Stimulated activated CD8-positive, alpha-beta memory T cell treated with anti-CD3 and anti-CD28 coated beads, Interleukin-15, amount 100 ng/mL, for 1 hour (primary cell): ENCODE measurements around the gene ARHGAP12.
"Not testable (repeated sequence)": the region's sequence is repeated elsewhere in the genome, so short reads cannot be mapped to it uniquely, and the experiment has no call there.

Experiments used
- DNase-seq: peaks from one replicate; pipeline ENCODE4 v3.0.0-alpha.2; 2020; ENCODE audit warnings: low read depth

ARHGAP12 gene

DNA sequence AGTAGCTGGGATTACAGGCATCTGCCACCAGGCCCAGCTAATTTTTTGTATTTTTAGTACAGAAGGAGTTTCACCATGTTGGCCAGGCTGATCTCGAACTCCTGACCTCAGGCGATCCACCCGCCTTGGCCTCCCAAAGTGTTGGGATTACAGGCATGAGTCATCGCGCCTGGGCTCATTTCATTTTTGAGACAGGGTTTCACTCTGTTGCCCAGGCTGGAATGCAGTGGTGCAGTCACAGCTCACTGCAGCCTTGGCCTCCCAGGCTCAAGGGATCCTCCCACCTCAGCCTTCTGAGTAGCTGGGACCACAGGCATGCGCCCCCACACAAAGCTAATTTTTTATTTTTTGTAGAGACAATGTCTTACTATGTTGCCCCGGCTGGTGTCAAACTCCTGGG, 159.7 kb downstream of the ARHGAP12 start:
- not testable (repeated sequence) for DNase-seq

DNA sequence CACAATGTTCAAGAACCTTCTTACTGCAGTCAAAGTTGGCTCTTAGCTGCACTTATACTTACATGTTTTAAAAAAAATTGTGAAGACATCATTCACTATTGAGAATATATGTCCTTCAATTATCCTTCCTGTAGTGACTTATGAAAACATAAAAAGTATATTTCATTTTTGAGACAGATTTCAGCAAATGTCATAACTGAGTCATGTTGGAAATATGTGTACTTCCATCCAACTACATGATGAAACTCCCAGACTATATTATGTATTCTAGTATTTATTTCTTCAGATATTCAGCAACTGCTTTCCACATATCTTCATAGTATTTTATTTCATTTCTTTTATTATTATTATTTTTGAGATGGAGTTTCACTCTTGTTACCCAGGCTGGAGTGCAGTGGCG, 160.2 kb downstream of the ARHGAP12 start:
- DNase-seq = no peak

DNA sequence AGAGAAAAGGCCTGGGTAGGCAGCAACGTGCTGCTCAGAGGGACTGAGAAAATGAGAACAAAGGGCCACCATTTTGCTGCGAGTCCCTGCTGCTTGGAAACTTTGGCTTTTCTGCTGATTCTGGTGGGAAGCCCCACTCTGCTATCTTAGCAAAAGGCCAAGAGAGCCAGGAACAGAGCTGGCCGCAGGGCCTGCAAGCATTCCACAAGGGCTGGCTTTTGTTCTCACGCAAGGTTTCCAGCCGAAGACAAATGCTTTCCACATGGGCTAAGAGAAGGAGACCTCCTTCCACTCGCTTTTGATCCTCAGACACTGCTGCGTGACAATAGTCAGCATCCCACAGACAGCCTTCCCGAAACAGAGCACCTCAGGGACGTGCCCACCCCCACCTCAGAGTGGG, 163.1 kb downstream of the ARHGAP12 start:
- DNase-seq = no peak

DNA sequence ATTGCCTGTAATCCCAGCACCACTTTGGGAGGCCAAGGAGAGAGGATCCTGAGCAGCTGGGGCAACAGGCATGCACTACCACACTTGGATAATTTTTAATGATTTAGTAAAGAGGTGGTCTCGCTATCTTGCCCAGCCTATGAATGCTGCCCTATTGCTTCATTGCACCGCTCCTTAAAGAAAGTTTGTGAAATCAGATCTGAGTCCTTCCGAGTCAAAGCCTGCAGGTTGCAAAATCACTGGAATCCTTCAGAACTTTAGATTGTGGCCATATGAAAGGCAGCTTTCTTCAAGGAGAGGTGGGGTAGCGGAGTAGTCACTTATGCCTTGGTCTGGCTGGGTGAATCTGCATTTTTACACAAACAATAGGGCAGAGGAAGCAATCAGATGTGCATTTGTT, 166.3 kb downstream of the ARHGAP12 start:
- no peak for DNase-seq

DNA sequence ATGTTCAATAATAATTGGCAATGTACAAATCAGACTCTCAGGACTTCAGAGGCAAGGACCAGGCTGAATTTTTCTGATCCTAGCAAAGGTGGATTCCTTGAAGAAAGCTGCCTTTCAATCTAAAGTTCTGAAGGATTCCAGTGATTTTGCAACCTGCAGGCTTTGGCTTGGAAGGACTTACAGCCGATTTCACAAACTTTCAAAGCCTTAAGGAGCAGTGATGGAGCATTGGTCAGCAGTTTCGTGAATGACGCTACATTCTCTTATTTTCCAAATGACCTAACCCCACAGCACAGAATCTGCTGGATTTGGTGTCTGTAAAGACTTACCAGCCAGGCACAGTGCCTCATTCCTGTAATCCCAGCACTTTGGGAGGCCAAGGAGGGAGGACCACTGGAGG, 167.5 kb downstream of the ARHGAP12 start:
- DNase-seq = no peak

DNA sequence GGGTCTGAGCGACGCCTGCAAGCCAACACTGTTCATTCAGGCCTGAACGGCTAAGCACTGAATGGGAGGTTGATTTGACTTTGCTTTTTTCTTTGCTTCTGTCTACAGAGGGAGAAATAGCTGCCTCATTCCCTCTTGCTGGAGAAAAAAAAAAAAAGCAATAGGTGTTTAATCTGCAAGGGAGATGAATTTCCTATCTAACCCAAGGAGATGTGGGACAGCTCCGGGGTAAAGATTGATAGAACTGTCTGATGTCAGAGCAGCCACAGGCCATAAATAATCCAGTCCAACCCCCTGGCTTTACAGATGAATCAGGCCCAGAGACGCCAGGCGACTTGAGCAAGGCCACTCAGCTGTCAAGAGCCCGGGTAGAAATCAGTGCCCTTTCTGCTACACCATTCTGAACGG, 168.0 kb downstream of the ARHGAP12 start:
- no peak for DNase-seq

DNA sequence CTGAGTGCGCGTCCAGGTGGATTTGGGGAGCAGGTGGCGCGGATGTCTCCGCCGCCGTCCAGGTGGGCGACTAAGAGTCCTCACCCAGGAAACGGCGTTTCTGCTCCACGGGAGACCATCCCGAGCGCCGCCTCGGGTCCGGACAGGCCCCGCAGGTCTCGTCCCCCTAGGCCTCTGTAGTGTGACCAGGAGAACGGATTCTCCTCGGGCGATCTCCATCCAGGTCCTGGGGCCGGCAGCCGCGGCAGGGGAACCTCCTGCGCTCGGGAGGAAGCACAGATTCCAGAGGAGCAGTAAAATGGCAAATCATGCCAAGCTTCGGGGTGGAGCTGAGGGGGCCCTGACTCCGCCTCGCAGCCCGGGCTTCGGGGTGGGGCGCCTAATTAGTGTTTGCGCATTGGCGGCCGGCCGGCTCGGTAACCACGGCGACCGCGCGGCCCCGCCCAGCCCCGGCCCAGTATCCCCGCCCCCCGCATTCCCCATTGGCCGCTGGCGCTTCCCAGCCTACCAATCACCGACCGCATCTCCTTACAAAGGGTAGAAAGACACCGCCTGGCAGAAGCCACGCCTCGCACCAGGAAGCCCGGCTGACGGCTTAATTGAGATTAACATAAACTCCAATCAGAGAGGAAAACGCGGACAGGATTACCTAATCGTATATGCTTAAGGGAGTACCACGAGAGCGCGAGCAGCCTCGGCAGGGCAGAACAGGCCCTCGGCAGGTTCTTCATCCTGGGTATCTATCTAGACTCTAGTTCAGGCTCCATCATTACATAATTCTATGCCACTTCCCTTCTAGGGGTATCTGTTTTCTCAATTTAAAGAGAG, 168.6 kb downstream of the ARHGAP12 start:
- DNase-seq = peak; percentile 87

DNA sequence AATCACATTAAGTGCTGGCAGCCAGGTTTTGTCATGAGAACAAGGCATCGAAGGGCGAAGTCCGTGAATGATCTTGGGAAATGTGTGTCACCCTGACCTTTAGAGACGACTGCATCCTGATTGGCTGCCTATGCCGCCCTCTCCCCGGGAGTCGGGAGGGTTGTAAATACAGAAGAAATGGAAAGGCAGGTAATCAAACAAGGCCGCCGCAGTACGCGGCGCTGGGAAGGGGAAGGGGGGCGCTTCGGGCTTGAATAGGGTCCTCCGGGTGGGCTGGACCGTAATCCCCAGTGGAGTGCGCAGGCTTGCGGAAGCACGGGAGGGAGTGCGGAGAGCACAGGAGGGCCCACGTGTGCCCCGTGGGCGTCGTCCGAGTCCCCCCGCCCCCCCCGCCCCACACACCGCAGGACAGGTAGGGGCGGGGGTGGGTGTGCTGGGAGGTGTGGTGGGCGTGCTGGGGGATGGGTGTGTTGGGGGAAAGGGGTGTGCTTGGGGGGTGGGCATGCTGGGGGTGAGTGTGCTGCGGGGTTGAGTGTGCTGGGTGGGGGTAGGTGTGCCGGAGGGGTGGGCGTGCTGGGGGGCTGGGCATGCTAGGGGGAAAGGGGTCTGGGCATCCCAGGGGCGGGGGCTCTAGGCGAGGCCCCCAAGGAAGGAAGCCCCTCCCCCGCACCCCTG, 169.4 kb downstream of the ARHGAP12 start:
- no peak for DNase-seq

DNA sequence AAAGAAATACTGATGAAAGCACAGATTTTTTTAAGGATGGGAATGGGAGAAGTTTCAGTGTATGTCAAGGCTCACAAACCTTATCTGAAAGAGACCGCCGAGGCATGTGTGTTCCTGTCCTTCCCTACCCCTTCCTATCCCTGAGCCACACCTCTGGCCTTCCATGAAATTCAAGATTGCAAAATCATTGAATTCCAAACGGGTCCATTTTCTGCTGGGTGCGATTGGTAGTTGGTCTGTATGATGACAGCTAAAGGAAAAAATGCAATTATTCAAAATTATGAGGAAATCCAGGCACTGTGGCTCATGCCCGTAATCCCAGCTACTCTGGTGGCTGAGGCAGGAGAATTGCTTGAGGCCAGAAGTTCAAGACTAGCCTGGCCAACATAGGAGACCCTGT, 170.1 kb downstream of the ARHGAP12 start:
- DNase-seq = no peak

DNA sequence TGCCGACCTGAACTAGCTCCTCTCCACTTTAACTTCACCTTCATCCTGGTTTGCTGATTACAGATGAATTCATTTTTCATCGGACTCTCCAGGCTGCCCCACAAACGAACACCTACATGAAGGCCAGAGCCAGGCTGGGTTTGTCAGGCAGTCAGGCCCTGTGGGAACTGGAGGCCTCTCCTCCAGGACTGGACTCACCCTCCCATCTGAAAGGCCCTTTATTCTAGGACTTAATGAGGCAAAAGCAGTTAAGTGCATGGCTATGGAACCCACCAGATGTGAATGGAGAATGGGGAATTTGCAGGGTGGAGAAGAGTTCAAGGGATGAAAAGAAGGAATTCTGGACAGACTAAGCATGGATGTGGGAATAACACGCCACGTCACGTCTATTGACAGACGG, 170.8 kb downstream of the ARHGAP12 start:
- no peak for DNase-seq

DNA sequence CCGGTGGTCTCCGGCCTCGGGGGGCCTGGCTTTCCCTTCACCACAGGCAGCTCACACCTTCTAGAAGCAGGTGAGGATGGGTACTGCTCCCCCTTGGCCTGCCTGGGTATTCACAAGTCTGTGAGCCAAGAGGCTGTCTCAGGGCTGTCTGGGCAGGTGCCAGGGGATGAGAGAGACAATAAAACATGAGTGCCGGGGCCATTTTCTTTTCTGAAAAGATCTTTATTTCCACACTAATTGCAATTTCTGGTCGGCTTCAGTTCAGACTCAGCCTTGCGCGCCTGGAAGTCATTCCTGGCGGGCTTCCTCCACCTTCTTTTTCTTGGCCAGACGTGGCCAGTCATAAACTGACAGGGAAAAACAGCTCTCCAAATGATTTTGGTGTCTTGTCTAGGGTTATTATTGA, 171.2 kb downstream of the ARHGAP12 start:
- DNase-seq = no peak

DNA sequence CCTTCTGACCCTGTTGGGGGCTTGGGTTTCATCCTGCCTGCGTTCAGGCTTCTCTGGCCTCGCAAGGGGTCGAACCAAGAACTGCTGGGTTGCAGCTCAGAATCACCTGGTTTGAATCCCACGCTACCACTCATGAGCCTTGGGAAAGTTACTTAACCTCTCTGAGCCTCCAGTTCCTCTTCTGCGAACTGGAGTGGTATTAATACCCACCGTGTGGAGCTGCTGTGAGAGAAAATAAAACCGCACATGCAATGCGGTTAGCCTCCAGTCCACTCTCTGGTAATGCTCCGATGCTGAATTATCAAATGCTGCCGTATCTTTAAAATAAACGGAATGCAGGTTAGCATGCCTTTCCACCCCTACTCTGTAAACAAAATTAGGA, 171.9 kb downstream of the ARHGAP12 start:
- no peak for DNase-seq

DNA sequence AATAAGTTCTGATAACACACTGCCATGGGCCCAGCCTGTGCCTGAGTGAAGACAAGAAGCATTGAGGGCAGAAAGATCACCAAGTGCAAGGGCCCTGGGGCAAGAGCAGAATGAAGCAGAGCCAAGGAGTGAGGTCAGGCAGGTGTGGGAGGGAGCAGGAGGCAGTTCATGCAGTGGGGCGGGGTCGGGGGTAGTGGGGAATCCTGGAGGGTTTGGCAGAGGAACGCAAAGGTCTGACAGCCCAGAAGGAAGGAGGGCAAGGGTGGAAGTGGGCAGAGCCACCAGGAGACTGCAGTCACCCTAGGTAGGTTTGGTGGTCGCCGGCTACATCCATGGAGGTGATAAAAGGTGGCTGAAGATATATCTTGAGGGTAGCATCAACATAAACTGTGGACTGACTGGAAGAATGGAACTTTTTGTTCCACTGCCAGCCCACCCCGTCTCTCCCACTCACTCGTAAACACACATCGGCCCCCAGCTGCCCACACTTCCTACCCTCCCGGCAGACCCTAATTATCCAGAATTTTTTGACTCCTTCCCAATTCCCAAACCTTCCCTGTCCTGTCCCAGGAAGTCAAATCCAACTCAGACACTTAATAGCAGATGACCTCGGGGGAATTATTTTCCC, 172.4 kb downstream of the ARHGAP12 start:
- no peak for DNase-seq
